Upper lobe of left lung (tissue), 4 donors: Measurements from ENCODE around the gene TMEM240.
"Not testable (repeated sequence)": the region's sequence is repeated elsewhere in the genome, so short reads cannot be mapped to it uniquely, and the experiment has no call there.

Experiments used
- EP300 ChIP-seq, 4 donors: sonication (generic); formaldehyde crosslinking; IDR thresholded peaks; one replicate each; pipeline ENCODE4 v1.5.1; 2017; ENCODE audit warnings: antibody characterized with exemption in 4 of 4, control low read depth in 2 of 4
- POLR2AphosphoS5 ChIP-seq, 2 donors: sonication (generic); formaldehyde crosslinking; IDR thresholded peaks; one replicate each; pipeline ENCODE4 v1.5.1; 2017; ENCODE audit warnings: antibody characterized with exemption in 2 of 2

DNA sequence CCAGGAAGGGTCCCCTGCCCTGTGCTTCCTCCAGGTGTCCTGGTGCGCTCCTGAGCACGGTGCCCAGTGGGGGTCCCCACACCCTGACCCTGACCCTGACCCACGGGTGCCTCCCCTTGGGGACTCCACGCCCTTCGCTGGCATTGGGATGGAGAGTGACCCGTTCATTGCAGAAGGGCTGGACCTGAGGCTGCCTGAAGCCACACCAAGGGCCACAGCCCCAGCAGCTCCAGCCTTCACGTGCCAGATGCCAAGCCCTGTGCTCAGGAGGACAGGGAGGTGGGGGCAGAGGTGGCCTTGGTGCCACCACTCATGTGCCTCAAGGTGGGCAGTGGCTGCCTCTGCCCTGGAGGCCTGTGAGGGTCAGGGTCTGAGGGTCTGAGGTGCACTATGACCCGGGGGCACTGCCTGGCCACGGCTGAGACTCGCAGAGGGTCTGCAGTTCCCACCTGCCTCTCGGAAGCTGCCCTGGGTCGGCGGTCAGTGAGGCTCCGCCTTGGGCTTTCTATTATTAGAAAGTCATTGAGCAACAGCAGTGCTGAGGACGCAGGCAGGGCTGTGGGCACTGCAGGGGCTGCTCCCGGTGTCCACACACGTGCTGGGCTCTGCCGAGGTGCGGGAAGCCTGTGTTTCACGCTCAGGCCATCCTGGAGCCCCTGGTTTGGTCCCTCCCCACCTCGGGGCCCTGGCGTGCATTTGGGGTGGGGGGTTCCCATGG, 7.1 kb downstream of the TMEM240 start:
- TF ChIP-seq EP300, POLR2AphosphoS5 (IDR thresholded peaks at IDR 0.05): not testable (repeated sequence)
